Measurements from ENCODE around the gene ACACB. TPM values are rescaled to one million over a fixed set of nuclear protein-coding genes. Genes with fewer than 3 reads are reported as not detected.

ACACB gene
- polyA plus RNA-seq, 1 donor from 2014 or later, result 0.22 TPM

DNA sequence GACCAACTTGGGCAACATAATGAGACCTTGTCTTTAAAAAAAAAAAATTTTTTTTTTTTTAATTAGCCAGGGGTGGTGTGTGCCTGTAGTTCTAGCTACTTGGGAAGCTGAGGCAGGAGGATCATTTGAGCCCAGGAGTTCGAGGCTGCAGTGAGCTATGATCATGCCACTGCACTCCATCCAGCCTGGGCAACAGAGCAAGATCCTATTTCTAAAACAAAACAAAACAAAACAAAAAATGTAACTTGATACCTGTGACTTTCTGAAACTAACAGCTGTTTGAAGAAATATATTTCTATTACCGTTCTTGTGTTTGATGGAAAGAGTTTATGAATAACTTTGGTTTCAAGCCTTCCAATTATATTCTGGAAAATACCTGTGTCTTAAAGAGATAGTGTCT lies 1.7 kb upstream of the ACACB start:
- Histone ChIP-seq H3K9ac (ENCODE audit: low read length) (no peak overlapping the region), H3K9me3 (ENCODE audit: low read length) (no peaks in the 10 kb centered on the region), H3K27ac (ENCODE audit: low read length) (no peak overlapping the region), H3F3A (ENCODE audit: insufficient read depth, low read length, poor library complexity, severe bottlenecking) (no peaks in the 10 kb centered on the region), H3K27me3 (ENCODE audit: insufficient read depth, low read depth, low read length) (no peaks in the 10 kb centered on the region), H3K9me2 (ENCODE audit: insufficient read depth, low read length) (no peaks in the 10 kb centered on the region), H3K79me2 (replicated peaks; ENCODE audit: insufficient read depth, low read length) (no peaks in the 10 kb centered on the region), H4K20me1 (ENCODE audit: insufficient read depth) (no peaks in the 10 kb centered on the region), H3K4me3 (ENCODE audit: low read length) (no peak overlapping the region), H3K4me2 (ENCODE audit: low read length) (no peak overlapping the region), H3K36me3 (ENCODE audit: insufficient read depth, low read length) (no peaks in the 10 kb centered on the region), H2AFZ (ENCODE audit: low read depth, low read length) (no peak overlapping the region)
- TF ChIP-seq SMC3 (conservative IDR thresholded peaks at IDR 0.05; ENCODE audit: poor library complexity), result no peak
- TF ChIP-seq MXI1 (conservative IDR thresholded peaks at IDR 0.05; ENCODE audit: poor library complexity, severe bottlenecking), result no peak
- no peak for TF ChIP-seq RAD21 (conservative IDR thresholded peaks at IDR 0.05)

DNA sequence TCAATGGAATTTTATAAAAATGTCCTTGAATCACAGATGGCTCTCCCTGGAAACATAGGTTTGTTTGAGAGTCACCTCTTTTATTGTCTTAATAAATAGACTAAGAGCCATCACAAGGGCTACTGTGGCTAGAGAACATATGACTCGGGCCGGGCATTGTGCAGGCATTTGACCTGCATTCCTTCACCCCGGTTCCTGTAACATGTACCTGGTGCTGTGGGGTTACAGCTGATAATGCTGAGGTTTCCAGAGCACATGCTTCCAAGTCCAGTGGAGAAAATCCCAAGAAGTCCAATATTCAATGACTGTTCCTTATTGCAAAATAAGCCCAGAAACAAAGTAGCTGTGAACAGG lies 1.0 kb upstream of the ACACB start:
- no peaks in the 10 kb centered on the region for H3K79me2 ChIP-seq (replicated peaks; ENCODE audit: insufficient read depth, low read length)
- no peak overlapping the region for H3K4me2 ChIP-seq (ENCODE audit: low read length)
- H3K4me3 ChIP-seq (ENCODE audit: low read length), result no peak overlapping the region
- no peak overlapping the region for H3K9ac ChIP-seq (ENCODE audit: low read length)
- TF ChIP-seq, protein P1, sequence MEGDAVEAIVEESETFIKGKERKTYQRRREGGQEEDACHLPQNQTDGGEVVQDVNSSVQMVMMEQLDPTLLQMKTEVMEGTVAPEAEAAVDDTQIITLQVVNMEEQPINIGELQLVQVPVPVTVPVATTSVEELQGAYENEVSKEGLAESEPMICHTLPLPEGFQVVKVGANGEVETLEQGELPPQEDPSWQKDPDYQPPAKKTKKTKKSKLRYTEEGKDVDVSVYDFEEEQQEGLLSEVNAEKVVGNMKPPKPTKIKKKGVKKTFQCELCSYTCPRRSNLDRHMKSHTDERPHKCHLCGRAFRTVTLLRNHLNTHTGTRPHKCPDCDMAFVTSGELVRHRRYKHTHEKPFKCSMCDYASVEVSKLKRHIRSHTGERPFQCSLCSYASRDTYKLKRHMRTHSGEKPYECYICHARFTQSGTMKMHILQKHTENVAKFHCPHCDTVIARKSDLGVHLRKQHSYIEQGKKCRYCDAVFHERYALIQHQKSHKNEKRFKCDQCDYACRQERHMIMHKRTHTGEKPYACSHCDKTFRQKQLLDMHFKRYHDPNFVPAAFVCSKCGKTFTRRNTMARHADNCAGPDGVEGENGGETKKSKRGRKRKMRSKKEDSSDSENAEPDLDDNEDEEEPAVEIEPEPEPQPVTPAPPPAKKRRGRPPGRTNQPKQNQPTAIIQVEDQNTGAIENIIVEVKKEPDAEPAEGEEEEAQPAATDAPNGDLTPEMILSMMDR (IDR thresholded peaks at IDR 0.05; ENCODE audit: poor library complexity, severe bottlenecking), result no peak
- TF ChIP-seq SMC3 (conservative IDR thresholded peaks at IDR 0.05; ENCODE audit: poor library complexity) (no peak), RAD21 (conservative IDR thresholded peaks at IDR 0.05) (no peak), EP300 (conservative IDR thresholded peaks at IDR 0.05; ENCODE audit: poor library complexity, severe bottlenecking) (no peak), EZH2 (IDR thresholded peaks at IDR 0.05; ENCODE audit: borderline replicate concordance, insufficient read depth, low read length, poor library complexity, severe bottlenecking) (no peak), MXI1 (conservative IDR thresholded peaks at IDR 0.05; ENCODE audit: poor library complexity, severe bottlenecking) (no peak), TAF1 (IDR thresholded peaks at IDR 0.05; ENCODE audit: low read depth) (no peak), POLR2AphosphoS5 (IDR thresholded peaks at IDR 0.05) (no peak)
- TF ChIP-seq, protein P2, sequence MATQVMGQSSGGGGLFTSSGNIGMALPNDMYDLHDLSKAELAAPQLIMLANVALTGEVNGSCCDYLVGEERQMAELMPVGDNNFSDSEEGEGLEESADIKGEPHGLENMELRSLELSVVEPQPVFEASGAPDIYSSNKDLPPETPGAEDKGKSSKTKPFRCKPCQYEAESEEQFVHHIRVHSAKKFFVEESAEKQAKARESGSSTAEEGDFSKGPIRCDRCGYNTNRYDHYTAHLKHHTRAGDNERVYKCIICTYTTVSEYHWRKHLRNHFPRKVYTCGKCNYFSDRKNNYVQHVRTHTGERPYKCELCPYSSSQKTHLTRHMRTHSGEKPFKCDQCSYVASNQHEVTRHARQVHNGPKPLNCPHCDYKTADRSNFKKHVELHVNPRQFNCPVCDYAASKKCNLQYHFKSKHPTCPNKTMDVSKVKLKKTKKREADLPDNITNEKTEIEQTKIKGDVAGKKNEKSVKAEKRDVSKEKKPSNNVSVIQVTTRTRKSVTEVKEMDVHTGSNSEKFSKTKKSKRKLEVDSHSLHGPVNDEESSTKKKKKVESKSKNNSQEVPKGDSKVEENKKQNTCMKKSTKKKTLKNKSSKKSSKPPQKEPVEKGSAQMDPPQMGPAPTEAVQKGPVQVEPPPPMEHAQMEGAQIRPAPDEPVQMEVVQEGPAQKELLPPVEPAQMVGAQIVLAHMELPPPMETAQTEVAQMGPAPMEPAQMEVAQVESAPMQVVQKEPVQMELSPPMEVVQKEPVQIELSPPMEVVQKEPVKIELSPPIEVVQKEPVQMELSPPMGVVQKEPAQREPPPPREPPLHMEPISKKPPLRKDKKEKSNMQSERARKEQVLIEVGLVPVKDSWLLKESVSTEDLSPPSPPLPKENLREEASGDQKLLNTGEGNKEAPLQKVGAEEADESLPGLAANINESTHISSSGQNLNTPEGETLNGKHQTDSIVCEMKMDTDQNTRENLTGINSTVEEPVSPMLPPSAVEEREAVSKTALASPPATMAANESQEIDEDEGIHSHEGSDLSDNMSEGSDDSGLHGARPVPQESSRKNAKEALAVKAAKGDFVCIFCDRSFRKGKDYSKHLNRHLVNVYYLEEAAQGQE (IDR thresholded peaks at IDR 0.05; ENCODE audit: borderline replicate concordance), result no peak
- no peak overlapping the region for H2AFZ ChIP-seq (ENCODE audit: low read depth, low read length)
- no peaks in the 10 kb centered on the region for H3K36me3 ChIP-seq (ENCODE audit: insufficient read depth, low read length)
- H3K27me3 ChIP-seq (ENCODE audit: insufficient read depth, low read depth, low read length), result no peaks in the 10 kb centered on the region
- H4K20me1 ChIP-seq (ENCODE audit: insufficient read depth), result no peaks in the 10 kb centered on the region
- no peaks in the 10 kb centered on the region for H3K9me3 ChIP-seq (ENCODE audit: low read length)
- H3F3A ChIP-seq (ENCODE audit: insufficient read depth, low read length, poor library complexity, severe bottlenecking), result no peaks in the 10 kb centered on the region
- no peak overlapping the region for H3K27ac ChIP-seq (ENCODE audit: low read length)
- H3K9me2 ChIP-seq (ENCODE audit: insufficient read depth, low read length), result no peaks in the 10 kb centered on the region

DNA sequence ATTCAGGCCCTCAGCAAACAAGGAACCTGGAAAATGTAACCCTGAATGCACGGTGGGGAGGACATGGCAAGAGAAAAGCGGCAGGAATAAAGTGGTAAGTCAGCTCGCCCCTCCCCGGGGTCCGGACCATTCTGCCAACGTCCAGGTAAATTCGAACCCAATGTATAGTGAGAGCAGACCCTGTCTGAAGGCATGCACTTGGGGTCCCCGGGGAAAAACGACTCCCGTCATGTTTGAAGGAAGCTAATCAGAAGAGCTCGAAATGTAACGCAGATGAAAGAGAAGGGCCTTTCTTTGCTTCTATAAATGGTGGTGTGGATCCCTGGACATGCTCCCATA lies 193 bp downstream of the ACACB start:
- H3K4me3 ChIP-seq (ENCODE audit: low read length), result no peak overlapping the region
- no peaks in the 10 kb centered on the region for H4K20me1 ChIP-seq (ENCODE audit: insufficient read depth)
- H3K9me2 ChIP-seq (ENCODE audit: insufficient read depth, low read length), result no peaks in the 10 kb centered on the region
- no peak overlapping the region for H2AFZ ChIP-seq (ENCODE audit: low read depth, low read length)
- no peak overlapping the region for H3K27ac ChIP-seq (ENCODE audit: low read length)
- H3K79me2 ChIP-seq (replicated peaks; ENCODE audit: insufficient read depth, low read length), result no peaks in the 10 kb centered on the region
- H3K27me3 ChIP-seq (ENCODE audit: insufficient read depth, low read depth, low read length), result no peaks in the 10 kb centered on the region
- no peaks in the 10 kb centered on the region for H3F3A ChIP-seq (ENCODE audit: insufficient read depth, low read length, poor library complexity, severe bottlenecking)
- H3K4me2 ChIP-seq (ENCODE audit: low read length), result no peak overlapping the region
- no peaks in the 10 kb centered on the region for H3K9me3 ChIP-seq (ENCODE audit: low read length)
- no peaks in the 10 kb centered on the region for H3K36me3 ChIP-seq (ENCODE audit: insufficient read depth, low read length)
- TF ChIP-seq, protein P1 (IDR thresholded peaks at IDR 0.05; ENCODE audit: poor library complexity, severe bottlenecking), result no peak
- TF ChIP-seq, protein P2 (IDR thresholded peaks at IDR 0.05; ENCODE audit: borderline replicate concordance), result no peak
- TF ChIP-seq SMC3 (conservative IDR thresholded peaks at IDR 0.05; ENCODE audit: poor library complexity), result no peak
- no peak for TF ChIP-seq MXI1 (conservative IDR thresholded peaks at IDR 0.05; ENCODE audit: poor library complexity, severe bottlenecking)
- no peak for TF ChIP-seq TAF1 (IDR thresholded peaks at IDR 0.05; ENCODE audit: low read depth)
- no peak for TF ChIP-seq EZH2 (IDR thresholded peaks at IDR 0.05; ENCODE audit: borderline replicate concordance, insufficient read depth, low read length, poor library complexity, severe bottlenecking)
- no peak for TF ChIP-seq RAD21 (conservative IDR thresholded peaks at IDR 0.05)
- H3K9ac ChIP-seq (ENCODE audit: low read length), result no peak overlapping the region

Data from neural cell (in vitro differentiated cells).